GM10266 (cell line): ENCODE data around the gene IGDCC3.

ENCODE experiments used
- DNase-seq: peaks from one replicate; pipeline ENCODE4 v3.0.0; 2012; ENCODE audit errors: extremely low spot score
- CTCF ChIP-seq: IDR thresholded peaks from 2 replicates; pipeline ENCODE4 v1.5.1; 2012; ENCODE audit warnings: mild to moderate bottlenecking, low read depth; ENCODE audit not compliant: control insufficient read depth, insufficient read depth; ENCODE audit errors: missing control alignments

The IGDCC3 gene

GRCh38 chr15:65393557-65393956, 15.8 kb upstream of the IGDCC3 start:
- no peak for TF ChIP-seq CTCF
- DNase-seq = no peak

GRCh38 chr15:65393091-65393490, 15.3 kb upstream of the IGDCC3 start:
- DNase-seq = no peak
- no peak for TF ChIP-seq CTCF

- DNase-seq = no peak
- no peak for TF ChIP-seq CTCF
Measured at GRCh38 chr15:65392368-65392767, 14.6 kb upstream of the IGDCC3 start.

- no peak for DNase-seq
- TF ChIP-seq CTCF = no peak
Measured at GRCh38 chr15:65391732-65392131, 13.9 kb upstream of the IGDCC3 start.

- no peak for DNase-seq
- no peak for TF ChIP-seq CTCF
Measured at GRCh38 chr15:65390447-65390846, 12.6 kb upstream of the IGDCC3 start.

- DNase-seq = no peak
- TF ChIP-seq CTCF = no peak
Measured at GRCh38 chr15:65389226-65389625, 11.4 kb upstream of the IGDCC3 start.

GRCh38 chr15:65388306-65389080, 10.7 kb upstream of the IGDCC3 start:
- no peak for TF ChIP-seq CTCF
- DNase-seq = no peak
